GM19467 (cell line): ENCODE results near the gene GOSR2.

Experiments
- ATAC-seq: cut with Tn5 transposase; IDR thresholded peaks from one replicate; pipeline ENCODE4 v1.9.1; 2021; ENCODE audit warnings: mild to moderate bottlenecking, moderate library complexity; ENCODE audit not compliant: unreplicated experiment

GOSR2 gene

GRCh38 chr17:46922804-46923635 is at the start of gene GOSR2:
Gene GOSR2 (plus strand): TSS chr17:46923160. CDS start chr17:46923193, 33 bp downstream.
- peak; percentile 90 for ATAC-seq

- no peak for ATAC-seq
Observed at GRCh38 chr17:46873941-46874645, 48.9 kb upstream of the GOSR2 start.

- no peak for ATAC-seq
Observed at GRCh38 chr17:46874906-46875305, 48.1 kb upstream of the GOSR2 start.

- no peak for ATAC-seq
Observed at GRCh38 chr17:46875849-46876352, 47.1 kb upstream of the GOSR2 start.

- ATAC-seq: no peak
Observed at GRCh38 chr17:46876353-46876887, 46.5 kb upstream of the GOSR2 start.

- ATAC-seq: no peak
Observed at GRCh38 chr17:46876926-46877325, 46.0 kb upstream of the GOSR2 start.

GRCh38 chr17:46877466-46877865 is 45.5 kb upstream of the GOSR2 start:
- ATAC-seq: no peak

GRCh38 chr17:46878055-46878454 is 44.9 kb upstream of the GOSR2 start:
- ATAC-seq: no peak

GRCh38 chr17:46879101-46879500 is 43.9 kb upstream of the GOSR2 start:
- no peak for ATAC-seq

GRCh38 chr17:46881015-46881414 is 41.9 kb upstream of the GOSR2 start:
- no peak for ATAC-seq

- no peak for ATAC-seq
Observed at GRCh38 chr17:46882666-46883065, 40.3 kb upstream of the GOSR2 start.

GRCh38 chr17:46883871-46884520 is 39.0 kb upstream of the GOSR2 start:
- no peak for ATAC-seq

- no peak for ATAC-seq
Observed at GRCh38 chr17:46884552-46884951, 38.4 kb upstream of the GOSR2 start.

GRCh38 chr17:46885415-46886309 is 37.3 kb upstream of the GOSR2 start:
- no peak for ATAC-seq

- no peak for ATAC-seq
Observed at GRCh38 chr17:46886310-46886663, 36.7 kb upstream of the GOSR2 start.

- ATAC-seq: no peak
Observed at GRCh38 chr17:46887717-46888116, 35.2 kb upstream of the GOSR2 start.

GRCh38 chr17:46888727-46889126 is 34.2 kb upstream of the GOSR2 start:
- ATAC-seq: no peak

- no peak for ATAC-seq
Observed at GRCh38 chr17:46889519-46889918, 33.4 kb upstream of the GOSR2 start.

- no peak for ATAC-seq
Observed at GRCh38 chr17:46889992-46890564, 32.9 kb upstream of the GOSR2 start.

GRCh38 chr17:46890638-46891037 is 32.3 kb upstream of the GOSR2 start:
- no peak for ATAC-seq
